Measurements from ENCODE around the gene ZNF554. TPM values are rescaled to one million over a fixed set of nuclear protein-coding genes. Genes with fewer than 3 reads are reported as not detected.

The ZNF554 gene
- total RNA-seq, 2 donors from 2014 or later, result 8.4 to 9.2 TPM

GRCh38 chr19:2813235-2814160 is 6.2 kb upstream of the ZNF554 start:
- Mint-ChIP-seq H3K36me3 (ENCODE audit: low read depth) (peaks cover 21% of the 10 kb centered on the region), H3K27ac (no peak overlapping the region), H3K4me1 (no peaks in the 10 kb centered on the region), H3K27me3 (ENCODE audit: insufficient read depth) (no peaks in the 10 kb centered on the region), H3K4me3 (no peak overlapping the region), H3K9me3 (no peaks in the 10 kb centered on the region)
- H3K9ac ChIP-seq (ENCODE audit: extremely low read depth, low read length, poor library complexity, severe bottlenecking), result no peak overlapping the region
- H3K4me3 ChIP-seq (ENCODE audit: low read length), result no peak overlapping the region
- no peak for TF ChIP-seq CTCF (conservative IDR thresholded peaks at IDR 0.05)
- WGBS, 2 experiments (ENCODE audit: insufficient coverage in 1 of 2, insufficient read length in 1 of 2), result 93 to 96% methylated on average over 18 to 35 of the region's 35 CpGs
- DNase-seq, result no peak
- no peaks in the 10 kb centered on the region for H3K4me1 ChIP-seq (ENCODE audit: control insufficient read depth, insufficient read depth, low read length)
- H3K36me3 ChIP-seq (ENCODE audit: control insufficient read depth, insufficient read depth, low read length), result peaks cover 24% of the 10 kb centered on the region
- no peaks in the 10 kb centered on the region for H3K27me3 ChIP-seq (ENCODE audit: control insufficient read depth, insufficient read depth, low read length, poor library complexity, severe bottlenecking)
- no peak overlapping the region for H3K27ac ChIP-seq (ENCODE audit: low read depth, low read length)
- H3K9me3 ChIP-seq (ENCODE audit: control insufficient read depth, low read length), result no peaks in the 10 kb centered on the region

GRCh38 chr19:2814426-2814825 is 5.2 kb upstream of the ZNF554 start:
- Histone ChIP-seq H3K4me3 (ENCODE audit: low read length) (no peak overlapping the region), H3K9me3 (ENCODE audit: control insufficient read depth, low read length) (no peaks in the 10 kb centered on the region), H3K27me3 (ENCODE audit: control insufficient read depth, insufficient read depth, low read length, poor library complexity, severe bottlenecking) (no peaks in the 10 kb centered on the region), H3K36me3 (ENCODE audit: control insufficient read depth, insufficient read depth, low read length) (peaks cover 15% of the 10 kb centered on the region), H3K4me1 (ENCODE audit: control insufficient read depth, insufficient read depth, low read length) (no peaks in the 10 kb centered on the region), H3K27ac (ENCODE audit: low read depth, low read length) (no peak overlapping the region), H3K9ac (ENCODE audit: extremely low read depth, low read length, poor library complexity, severe bottlenecking) (no peak overlapping the region)
- WGBS, 2 experiments (ENCODE audit: insufficient coverage in 1 of 2, insufficient read length in 1 of 2), result 90 to 98% methylated on average over 5 to 11 of the region's 11 CpGs
- no peak for DNase-seq
- H3K4me3 Mint-ChIP-seq, result no peak overlapping the region
- no peak overlapping the region for H3K27ac Mint-ChIP-seq
- H3K36me3 Mint-ChIP-seq (ENCODE audit: low read depth), result peaks cover 11% of the 10 kb centered on the region
- H3K4me1 Mint-ChIP-seq, result no peaks in the 10 kb centered on the region
- no peaks in the 10 kb centered on the region for H3K9me3 Mint-ChIP-seq
- no peak for TF ChIP-seq CTCF (conservative IDR thresholded peaks at IDR 0.05)
- H3K27me3 Mint-ChIP-seq (ENCODE audit: insufficient read depth), result no peaks in the 10 kb centered on the region

- Histone ChIP-seq H3K9me3 (ENCODE audit: control insufficient read depth, low read length) (no peaks in the 10 kb centered on the region), H3K9ac (ENCODE audit: extremely low read depth, low read length, poor library complexity, severe bottlenecking) (no peak overlapping the region), H3K27ac (ENCODE audit: low read depth, low read length) (no peak overlapping the region), H3K27me3 (ENCODE audit: control insufficient read depth, insufficient read depth, low read length, poor library complexity, severe bottlenecking) (no peaks in the 10 kb centered on the region), H3K4me3 (ENCODE audit: low read length) (no peak overlapping the region), H3K4me1 (ENCODE audit: control insufficient read depth, insufficient read depth, low read length) (no peaks in the 10 kb centered on the region), H3K36me3 (ENCODE audit: control insufficient read depth, insufficient read depth, low read length) (peaks cover 13% of the 10 kb centered on the region)
- no peak overlapping the region for H3K4me3 Mint-ChIP-seq
- no peaks in the 10 kb centered on the region for H3K9me3 Mint-ChIP-seq
- no peaks in the 10 kb centered on the region for H3K27me3 Mint-ChIP-seq (ENCODE audit: insufficient read depth)
- H3K4me1 Mint-ChIP-seq, result no peaks in the 10 kb centered on the region
- no peak for TF ChIP-seq CTCF (conservative IDR thresholded peaks at IDR 0.05)
- H3K36me3 Mint-ChIP-seq (ENCODE audit: low read depth), result peaks cover 7% of the 10 kb centered on the region
- WGBS, 2 experiments (ENCODE audit: insufficient coverage in 1 of 2, insufficient read length in 1 of 2), result 93 to 100% methylated on average over 3 to 13 of the region's 13 CpGs
- H3K27ac Mint-ChIP-seq, result no peak overlapping the region
- DNase-seq, result no peak
Measured at GRCh38 chr19:2815191-2815614, 4.5 kb upstream of the ZNF554 start.

Data from endodermal cell (in vitro differentiated cells).